HL-60 (cell line): ENCODE results near the gene CNTNAP5.

ENCODE experiments used
- DNase-seq, 2 experiments: peaks; one replicate each; pipeline ENCODE4 v3.0.0-alpha.2; 2010 to 2020; ENCODE audit warnings: low read depth in 1 of 2, low spot score in 1 of 2
- H3K27ac ChIP-seq: fragments of 250-450 bp; sonication (Bioruptor Pico); replicated peaks from 2 replicates; pipeline ENCODE4 v1.5.1; 2020; ENCODE audit warnings: mild to moderate bottlenecking, moderate library complexity
- H3K27me3 ChIP-seq: fragments of 250-450 bp; sonication (Bioruptor Pico); 2 replicates; pipeline ENCODE4 v1.5.1; 2021; ENCODE audit warnings: mild to moderate bottlenecking, moderate library complexity; ENCODE audit not compliant: insufficient read depth, poor library complexity, severe bottlenecking
- H3K4me3 ChIP-seq: replicated peaks from 2 replicates; pipeline ENCODE4 v1.5.1; 2011; ENCODE audit warnings: mild to moderate bottlenecking, control low read depth, low read length; ENCODE audit not compliant: insufficient read depth
- GABPA ChIP-seq: IDR thresholded peaks from 2 replicates; pipeline ENCODE4 v1.6.1; 2012; ENCODE audit warnings: low read depth
- POLR2AphosphoS5 ChIP-seq: IDR thresholded peaks from 2 replicates; pipeline ENCODE4 v1.6.1; 2012; ENCODE audit warnings: low read depth
- SPI1 ChIP-seq: IDR thresholded peaks from 2 replicates; pipeline ENCODE4 v1.6.1; 2012; ENCODE audit warnings: low read depth, mild to moderate bottlenecking, borderline replicate concordance
- TF ChIP-seq, protein P1 (sequence below): IDR thresholded peaks from one replicate; pipeline ENCODE4 v1.5.1; 2011; ENCODE audit warnings: low read length, control low read depth, inconsistent platforms; ENCODE audit not compliant: insufficient read depth
- TF ChIP-seq, protein P2 (sequence below): IDR thresholded peaks from 2 replicates; pipeline ENCODE4 v1.6.1; 2012; ENCODE audit warnings: low read depth; ENCODE audit not compliant: insufficient replicate concordance

The CNTNAP5 gene

DNA sequence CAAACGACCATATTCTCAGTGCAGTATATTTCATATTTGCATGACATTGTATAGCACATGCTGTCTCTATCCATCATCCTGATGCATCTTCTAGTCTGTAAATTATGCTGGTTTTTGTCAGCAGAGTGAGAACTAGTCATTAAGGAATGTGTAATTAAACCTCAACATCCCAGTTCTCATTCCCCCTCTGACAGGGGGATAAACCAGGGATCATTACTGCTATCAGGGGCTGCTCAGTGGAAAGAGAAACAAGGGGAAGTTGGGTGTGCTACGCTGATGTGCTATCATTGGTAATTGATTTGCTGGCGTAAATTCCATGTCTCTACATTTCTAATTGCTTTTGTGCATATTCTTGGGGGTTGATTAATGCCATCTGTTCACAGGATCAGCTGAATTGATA lies 7.7 kb downstream of the CNTNAP5 start:
- Histone ChIP-seq H3K27ac (no peak overlapping the region), H3K27me3 (no peaks in the 10 kb centered on the region), H3K4me3 (no peak overlapping the region)
- no peak for TF ChIP-seq POLR2AphosphoS5
- no peak for TF ChIP-seq SPI1
- no peak for TF ChIP-seq GABPA
- TF ChIP-seq, protein P1, sequence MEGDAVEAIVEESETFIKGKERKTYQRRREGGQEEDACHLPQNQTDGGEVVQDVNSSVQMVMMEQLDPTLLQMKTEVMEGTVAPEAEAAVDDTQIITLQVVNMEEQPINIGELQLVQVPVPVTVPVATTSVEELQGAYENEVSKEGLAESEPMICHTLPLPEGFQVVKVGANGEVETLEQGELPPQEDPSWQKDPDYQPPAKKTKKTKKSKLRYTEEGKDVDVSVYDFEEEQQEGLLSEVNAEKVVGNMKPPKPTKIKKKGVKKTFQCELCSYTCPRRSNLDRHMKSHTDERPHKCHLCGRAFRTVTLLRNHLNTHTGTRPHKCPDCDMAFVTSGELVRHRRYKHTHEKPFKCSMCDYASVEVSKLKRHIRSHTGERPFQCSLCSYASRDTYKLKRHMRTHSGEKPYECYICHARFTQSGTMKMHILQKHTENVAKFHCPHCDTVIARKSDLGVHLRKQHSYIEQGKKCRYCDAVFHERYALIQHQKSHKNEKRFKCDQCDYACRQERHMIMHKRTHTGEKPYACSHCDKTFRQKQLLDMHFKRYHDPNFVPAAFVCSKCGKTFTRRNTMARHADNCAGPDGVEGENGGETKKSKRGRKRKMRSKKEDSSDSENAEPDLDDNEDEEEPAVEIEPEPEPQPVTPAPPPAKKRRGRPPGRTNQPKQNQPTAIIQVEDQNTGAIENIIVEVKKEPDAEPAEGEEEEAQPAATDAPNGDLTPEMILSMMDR, result no peak
- TF ChIP-seq, protein P2, sequence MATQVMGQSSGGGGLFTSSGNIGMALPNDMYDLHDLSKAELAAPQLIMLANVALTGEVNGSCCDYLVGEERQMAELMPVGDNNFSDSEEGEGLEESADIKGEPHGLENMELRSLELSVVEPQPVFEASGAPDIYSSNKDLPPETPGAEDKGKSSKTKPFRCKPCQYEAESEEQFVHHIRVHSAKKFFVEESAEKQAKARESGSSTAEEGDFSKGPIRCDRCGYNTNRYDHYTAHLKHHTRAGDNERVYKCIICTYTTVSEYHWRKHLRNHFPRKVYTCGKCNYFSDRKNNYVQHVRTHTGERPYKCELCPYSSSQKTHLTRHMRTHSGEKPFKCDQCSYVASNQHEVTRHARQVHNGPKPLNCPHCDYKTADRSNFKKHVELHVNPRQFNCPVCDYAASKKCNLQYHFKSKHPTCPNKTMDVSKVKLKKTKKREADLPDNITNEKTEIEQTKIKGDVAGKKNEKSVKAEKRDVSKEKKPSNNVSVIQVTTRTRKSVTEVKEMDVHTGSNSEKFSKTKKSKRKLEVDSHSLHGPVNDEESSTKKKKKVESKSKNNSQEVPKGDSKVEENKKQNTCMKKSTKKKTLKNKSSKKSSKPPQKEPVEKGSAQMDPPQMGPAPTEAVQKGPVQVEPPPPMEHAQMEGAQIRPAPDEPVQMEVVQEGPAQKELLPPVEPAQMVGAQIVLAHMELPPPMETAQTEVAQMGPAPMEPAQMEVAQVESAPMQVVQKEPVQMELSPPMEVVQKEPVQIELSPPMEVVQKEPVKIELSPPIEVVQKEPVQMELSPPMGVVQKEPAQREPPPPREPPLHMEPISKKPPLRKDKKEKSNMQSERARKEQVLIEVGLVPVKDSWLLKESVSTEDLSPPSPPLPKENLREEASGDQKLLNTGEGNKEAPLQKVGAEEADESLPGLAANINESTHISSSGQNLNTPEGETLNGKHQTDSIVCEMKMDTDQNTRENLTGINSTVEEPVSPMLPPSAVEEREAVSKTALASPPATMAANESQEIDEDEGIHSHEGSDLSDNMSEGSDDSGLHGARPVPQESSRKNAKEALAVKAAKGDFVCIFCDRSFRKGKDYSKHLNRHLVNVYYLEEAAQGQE, result no peak
- DNase-seq, result no peak

DNA sequence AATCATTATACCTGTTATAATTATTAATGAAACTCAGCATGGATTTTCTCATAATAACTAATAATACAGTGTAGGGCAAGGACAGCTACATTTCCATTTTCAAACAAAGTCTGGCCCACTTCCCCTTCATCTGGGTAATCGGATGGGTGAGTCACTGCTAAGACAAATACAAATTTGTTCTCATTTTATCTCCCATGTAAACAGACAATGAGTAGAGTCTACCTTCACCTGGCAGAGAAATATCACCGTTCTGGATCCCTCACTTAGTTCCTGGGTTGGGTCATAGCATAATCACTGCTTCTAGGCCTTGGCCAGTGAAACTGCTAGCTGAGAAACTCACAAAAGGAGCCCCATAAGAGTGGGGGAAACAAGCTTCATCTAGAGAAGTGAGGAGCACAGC lies 9.2 kb downstream of the CNTNAP5 start:
- Histone ChIP-seq H3K27ac (no peak overlapping the region), H3K27me3 (no peaks in the 10 kb centered on the region), H3K4me3 (no peak overlapping the region)
- no peak for DNase-seq
- TF ChIP-seq SPI1 (no peak), POLR2AphosphoS5 (no peak), GABPA (no peak)
- TF ChIP-seq, protein P2, result no peak
- TF ChIP-seq, protein P1, result no peak

DNA sequence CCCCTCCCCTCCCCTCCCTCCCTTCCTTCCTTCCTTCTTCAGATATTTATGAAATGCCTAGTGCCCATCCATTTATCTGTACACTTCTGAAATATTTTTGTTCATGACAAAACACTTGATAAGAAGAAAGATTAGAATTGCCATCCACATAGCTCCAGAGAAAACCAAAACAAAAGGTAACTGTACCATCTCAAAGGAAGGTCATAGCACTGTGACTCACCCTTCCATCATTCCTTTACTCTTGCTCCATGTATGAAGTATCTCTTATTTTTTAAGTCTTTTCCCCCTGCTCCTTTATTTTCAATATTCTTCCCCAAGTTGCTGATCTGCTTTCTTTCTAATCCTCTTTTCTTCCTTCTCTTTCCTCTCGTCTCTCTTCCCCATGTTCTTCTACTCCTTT lies 9.9 kb downstream of the CNTNAP5 start:
- DNase-seq, result no peak
- Histone ChIP-seq H3K27me3 (no peaks in the 10 kb centered on the region), H3K27ac (no peak overlapping the region), H3K4me3 (no peak overlapping the region)
- TF ChIP-seq SPI1 (no peak), POLR2AphosphoS5 (no peak), GABPA (no peak)
- TF ChIP-seq, protein P1, result no peak
- TF ChIP-seq, protein P2, result no peak
